Activated T-cell treated with anti-CD3 and anti-CD28 coated beads, Interleukin-2, amount 50 U/mL, for 4 hours (primary cell): ENCODE measurements around the gene IDH3B. TPM values are rescaled to one million over a fixed set of nuclear protein-coding genes. Genes with fewer than 3 reads are reported as not detected.

Source experiments
- ATAC-seq, 2 donors: fragments of 200-7000 bp; cut with Tn5 transposase; one replicate each; pipeline ENCODE4 v1.10.0; 2021
- DNase-seq: peaks from one replicate; pipeline ENCODE4 v3.0.0-alpha.2; 2020
- H3K27me3 Mint-ChIP-seq: one replicate; pipeline ENCODE4 v1.8.0; 2021; ENCODE audit warnings: low read depth, mixed read lengths
- H3K36me3 Mint-ChIP-seq: one replicate; pipeline ENCODE4 v1.8.0; 2022; ENCODE audit warnings: mixed read lengths; ENCODE audit not compliant: insufficient read depth
- H3K4me1 Mint-ChIP-seq: one replicate; pipeline ENCODE4 v1.8.0; 2021; ENCODE audit warnings: low read depth, mixed read lengths
- H3K4me3 Mint-ChIP-seq: one replicate; pipeline ENCODE4 v1.8.0; 2021; ENCODE audit warnings: mild to moderate bottlenecking, moderate library complexity, mixed read lengths
- H3K9me3 Mint-ChIP-seq: one replicate; pipeline ENCODE4 v1.8.0; 2021; ENCODE audit warnings: mixed read lengths
- total RNA-seq, 3 donors: library from RNA; stranded (reverse); gene quantifications; one replicate each; pipeline ENCODE4 v1.2.1, GENCODE V29; 2021

The IDH3B gene
- total RNA-seq, 3 donors from 2014 or later = 150 to 160 (median 158) TPM

DNA sequence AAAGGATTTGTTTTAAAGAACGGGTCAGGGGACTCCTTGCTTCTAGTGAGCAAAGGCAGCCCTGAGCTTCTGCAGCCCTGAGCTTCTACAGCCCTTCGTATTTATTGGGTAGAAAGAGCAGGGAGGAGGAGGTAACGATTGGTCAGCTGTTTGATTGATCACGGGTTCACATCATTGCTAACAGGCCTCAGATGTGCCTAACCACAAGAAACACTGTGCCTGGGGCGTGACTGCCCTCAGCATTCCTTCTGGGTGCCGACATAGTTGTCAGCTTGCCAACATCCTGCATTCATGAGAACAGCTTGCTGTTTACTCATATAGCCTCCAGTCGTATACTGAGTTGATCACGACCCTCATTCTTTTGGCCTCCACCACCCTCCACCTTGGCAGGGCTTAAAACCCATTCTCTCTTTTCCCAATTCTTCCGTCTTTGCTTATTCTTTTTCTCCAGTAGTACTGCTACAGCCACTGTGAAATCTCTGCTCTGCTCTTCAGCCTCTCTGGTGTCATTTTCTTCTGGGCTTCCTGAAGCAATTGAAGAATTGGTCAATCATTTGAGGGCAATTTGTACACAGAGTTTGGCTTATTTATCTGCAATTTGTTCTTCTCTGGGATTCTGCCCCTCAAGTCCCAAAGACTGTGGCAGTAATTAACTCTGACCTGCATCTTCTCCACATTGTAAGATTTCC, 37.0 kb downstream of the IDH3B start:
- H3K9me3 Mint-ChIP-seq = peaks cover 33% of the 10 kb centered on the region
- no peak overlapping the region for H3K4me3 Mint-ChIP-seq
- DNase-seq (no peak), ATAC-seq (no peak)
- no peaks in the 10 kb centered on the region for H3K4me1 Mint-ChIP-seq
- peaks cover 1% of the 10 kb centered on the region for H3K36me3 Mint-ChIP-seq
- peaks cover 21% of the 10 kb centered on the region for H3K27me3 Mint-ChIP-seq

DNA sequence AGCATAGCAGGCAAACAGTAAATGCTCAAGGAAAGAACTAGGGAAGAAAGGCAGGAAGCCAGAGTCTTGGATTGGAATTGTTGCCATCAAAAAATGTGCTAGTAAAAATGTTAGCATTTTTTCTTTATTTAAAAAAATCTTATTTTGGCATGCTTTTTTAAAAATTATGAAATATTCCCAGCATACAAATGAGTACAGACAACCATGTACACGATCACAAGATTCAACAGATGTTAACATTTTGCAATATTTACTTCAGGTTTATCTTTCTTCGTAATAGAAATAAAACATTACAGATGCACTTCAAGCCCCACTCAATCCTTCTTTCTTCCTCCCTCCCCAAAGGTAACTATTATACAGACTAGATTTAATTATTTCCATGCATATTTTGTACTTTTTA, 39.0 kb downstream of the IDH3B start:
- Mint-ChIP-seq H3K27me3 (peaks cover 22% of the 10 kb centered on the region), H3K4me1 (no peaks in the 10 kb centered on the region), H3K9me3 (peaks cover 16% of the 10 kb centered on the region), H3K4me3 (no peak overlapping the region), H3K36me3 (no peaks in the 10 kb centered on the region)
- no peak for DNase-seq
- no peak for ATAC-seq

DNA sequence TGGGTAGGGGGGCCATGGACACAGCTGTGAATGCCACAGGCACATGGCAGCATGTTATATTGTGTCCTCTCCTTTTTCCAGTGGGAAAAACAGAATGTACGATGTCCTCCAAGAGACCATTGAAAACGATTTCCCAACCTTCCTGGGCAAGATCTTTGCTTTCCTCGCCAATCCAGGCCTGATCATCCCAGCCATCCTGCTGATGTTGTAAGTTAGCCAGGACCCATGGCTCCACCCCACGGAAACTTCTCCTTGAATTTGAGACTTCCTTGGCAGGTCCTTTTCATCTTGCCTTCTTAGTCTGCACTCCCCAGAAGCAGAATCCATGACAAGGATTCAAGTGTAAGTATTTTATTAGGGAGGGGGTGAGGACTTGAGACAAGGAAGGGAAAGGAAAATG, 39.8 kb downstream of the IDH3B start:
- Mint-ChIP-seq H3K27me3 (peaks cover 30% of the 10 kb centered on the region), H3K4me3 (no peak overlapping the region), H3K4me1 (no peaks in the 10 kb centered on the region), H3K36me3 (no peaks in the 10 kb centered on the region), H3K9me3 (peaks cover 13% of the 10 kb centered on the region)
- ATAC-seq = no peak
- no peak for DNase-seq

DNA sequence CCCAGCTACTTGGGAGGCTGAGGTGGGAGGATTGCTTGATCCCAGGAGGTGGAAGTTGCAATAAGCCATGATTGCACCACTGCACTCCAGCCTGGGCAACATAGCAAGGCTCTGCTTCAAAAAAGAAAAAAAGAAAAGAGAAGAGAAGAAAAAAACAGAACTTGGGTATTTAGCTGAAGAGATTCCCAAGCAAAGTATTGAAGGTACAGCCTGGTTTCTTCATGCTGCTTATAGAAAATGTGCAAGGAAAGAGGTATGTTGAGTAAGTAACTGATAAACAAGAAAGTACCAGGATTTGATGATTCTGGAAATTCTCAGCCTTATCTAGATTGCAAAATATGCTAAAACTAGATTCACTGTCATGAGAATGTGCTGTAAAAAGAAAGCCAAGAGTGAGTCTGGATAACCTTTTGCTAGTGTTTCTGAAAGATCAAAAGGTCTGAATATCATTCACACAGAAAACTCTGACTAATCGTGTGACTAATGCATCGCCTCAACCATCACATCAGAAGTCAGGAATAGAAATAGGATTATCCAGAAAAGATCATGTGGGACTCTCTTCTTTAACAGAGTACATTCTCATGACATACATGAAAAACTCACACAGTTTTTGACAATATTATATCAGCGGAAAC, 43.9 kb downstream of the IDH3B start:
- peaks cover 35% of the 10 kb centered on the region for H3K27me3 Mint-ChIP-seq
- DNase-seq (no peak), ATAC-seq (no peak)
- H3K4me1 Mint-ChIP-seq = no peaks in the 10 kb centered on the region
- H3K4me3 Mint-ChIP-seq = no peak overlapping the region
- H3K9me3 Mint-ChIP-seq = no peaks in the 10 kb centered on the region
- H3K36me3 Mint-ChIP-seq = no peaks in the 10 kb centered on the region

DNA sequence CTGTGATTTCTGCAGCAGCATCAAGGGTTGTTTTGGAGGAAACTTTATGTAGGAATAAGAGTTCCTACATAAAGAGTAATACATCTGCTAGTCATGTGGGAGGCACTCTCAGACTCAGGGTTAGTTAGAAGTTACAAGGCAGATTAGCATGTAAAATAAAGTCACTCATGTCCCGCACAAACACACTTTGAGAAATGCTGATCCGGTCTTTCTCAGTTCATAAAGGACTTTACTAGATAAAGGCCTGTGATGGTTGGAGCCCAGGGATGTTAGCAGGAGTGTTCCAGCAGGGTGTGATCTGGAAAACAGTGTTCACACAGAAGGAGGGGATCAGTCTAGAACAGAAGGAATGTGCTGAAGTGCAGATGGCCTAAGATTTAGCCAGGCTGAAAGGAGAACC, 44.7 kb downstream of the IDH3B start:
- Mint-ChIP-seq H3K4me1 (no peaks in the 10 kb centered on the region), H3K9me3 (no peaks in the 10 kb centered on the region), H3K27me3 (peaks cover 35% of the 10 kb centered on the region), H3K4me3 (no peak overlapping the region), H3K36me3 (no peaks in the 10 kb centered on the region)
- no peak for DNase-seq
- ATAC-seq = no peak

DNA sequence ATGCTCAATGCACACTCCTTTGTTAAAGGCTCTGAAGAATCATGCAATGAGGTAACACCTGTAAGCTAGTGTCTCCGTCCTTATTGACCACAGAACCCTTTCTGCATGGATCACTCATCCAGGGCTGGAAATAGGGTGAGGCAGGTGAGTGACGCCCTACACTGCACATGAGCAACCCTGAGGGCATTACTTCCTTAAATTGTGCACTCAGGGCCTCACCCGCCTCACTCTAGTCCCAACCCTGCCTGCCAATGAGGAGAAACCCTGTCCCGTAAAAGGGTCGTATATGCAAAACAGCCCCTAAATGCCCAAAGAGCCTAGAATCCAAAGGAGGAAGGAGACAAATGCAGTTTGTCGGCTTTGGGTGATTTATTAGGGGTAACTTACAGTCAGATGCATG, 45.2 kb downstream of the IDH3B start:
- Mint-ChIP-seq H3K4me1 (no peaks in the 10 kb centered on the region), H3K9me3 (no peaks in the 10 kb centered on the region), H3K36me3 (no peaks in the 10 kb centered on the region), H3K27me3 (peaks cover 35% of the 10 kb centered on the region), H3K4me3 (no peak overlapping the region)
- no peak for DNase-seq
- ATAC-seq = no peak

DNA sequence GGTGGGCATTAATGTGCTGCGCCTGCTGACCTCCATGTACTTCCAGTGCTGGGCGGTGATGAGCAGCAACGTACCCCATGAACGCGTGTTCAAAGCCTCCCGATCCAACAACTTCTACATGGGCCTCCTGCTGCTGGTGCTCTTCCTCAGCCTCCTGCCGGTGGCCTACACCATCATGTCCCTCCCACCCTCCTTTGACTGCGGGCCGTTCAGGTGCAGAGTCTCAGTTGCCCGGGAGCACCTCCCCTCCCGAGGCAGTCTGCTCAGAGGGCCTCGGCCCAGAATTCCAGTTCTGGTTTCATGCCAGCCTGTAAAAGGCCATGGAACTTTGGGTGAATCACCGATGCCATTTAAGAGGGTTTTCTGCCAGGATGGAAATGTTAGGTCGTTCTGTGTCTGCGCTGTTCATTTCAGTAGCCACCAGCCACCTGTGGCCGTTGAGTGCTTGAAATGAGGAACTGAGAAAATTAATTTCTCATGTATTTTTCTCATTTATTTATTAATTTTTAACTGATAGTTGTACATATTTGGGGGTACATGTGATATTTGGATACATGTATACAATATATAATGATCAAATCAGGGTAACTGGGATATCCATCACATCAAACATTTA, 46.8 kb downstream of the IDH3B start:
- H3K27me3 Mint-ChIP-seq = peaks cover 30% of the 10 kb centered on the region
- no peak overlapping the region for H3K4me3 Mint-ChIP-seq
- DNase-seq = no peak
- no peaks in the 10 kb centered on the region for H3K9me3 Mint-ChIP-seq
- H3K4me1 Mint-ChIP-seq = no peaks in the 10 kb centered on the region
- H3K36me3 Mint-ChIP-seq = no peaks in the 10 kb centered on the region
- ATAC-seq = no peak

DNA sequence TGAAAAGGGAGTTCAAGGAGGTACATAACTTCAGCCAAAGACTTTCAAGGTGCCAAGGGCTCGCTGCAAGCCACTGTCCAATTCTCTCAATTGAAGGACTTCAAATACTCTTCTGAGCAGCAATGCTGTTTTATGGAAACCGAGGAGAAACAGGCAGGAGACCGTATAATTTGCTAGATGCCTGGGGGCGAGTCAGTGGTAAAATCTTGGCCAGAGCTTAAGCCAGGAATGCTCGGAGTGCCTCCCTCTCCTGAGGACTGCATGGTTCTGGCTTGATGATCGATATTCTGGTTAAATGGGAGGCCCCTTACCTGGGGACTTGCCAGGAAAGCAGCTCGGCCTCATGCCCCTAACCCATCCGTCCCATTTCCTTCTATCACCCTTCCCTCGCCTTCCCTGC, 47.4 kb downstream of the IDH3B start:
- Mint-ChIP-seq H3K9me3 (no peaks in the 10 kb centered on the region), H3K4me3 (no peak overlapping the region), H3K27me3 (peaks cover 32% of the 10 kb centered on the region), H3K36me3 (no peaks in the 10 kb centered on the region), H3K4me1 (no peaks in the 10 kb centered on the region)
- DNase-seq = no peak
- no peak for ATAC-seq

DNA sequence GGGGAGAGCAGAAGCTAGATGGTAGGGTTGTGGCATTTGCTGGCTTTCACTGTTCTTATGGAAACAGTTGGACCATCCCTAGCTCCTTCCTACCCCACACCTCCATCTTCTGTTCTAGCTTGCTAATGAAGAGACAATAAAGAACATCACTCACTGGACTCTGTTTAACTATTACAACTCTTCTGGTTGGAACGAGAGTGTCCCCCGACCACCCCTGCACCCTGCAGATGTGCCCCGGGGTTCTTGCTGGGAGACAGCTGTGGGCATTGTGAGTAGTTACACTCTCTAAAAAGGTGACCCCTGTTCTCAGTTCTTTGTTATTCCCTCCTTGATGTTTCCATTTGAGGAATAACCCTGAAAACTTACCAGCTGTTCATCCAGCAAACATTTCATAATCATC, 51.9 kb downstream of the IDH3B start:
- peaks cover 30% of the 10 kb centered on the region for H3K27me3 Mint-ChIP-seq
- no peak overlapping the region for H3K4me3 Mint-ChIP-seq
- H3K4me1 Mint-ChIP-seq = no peaks in the 10 kb centered on the region

DNA sequence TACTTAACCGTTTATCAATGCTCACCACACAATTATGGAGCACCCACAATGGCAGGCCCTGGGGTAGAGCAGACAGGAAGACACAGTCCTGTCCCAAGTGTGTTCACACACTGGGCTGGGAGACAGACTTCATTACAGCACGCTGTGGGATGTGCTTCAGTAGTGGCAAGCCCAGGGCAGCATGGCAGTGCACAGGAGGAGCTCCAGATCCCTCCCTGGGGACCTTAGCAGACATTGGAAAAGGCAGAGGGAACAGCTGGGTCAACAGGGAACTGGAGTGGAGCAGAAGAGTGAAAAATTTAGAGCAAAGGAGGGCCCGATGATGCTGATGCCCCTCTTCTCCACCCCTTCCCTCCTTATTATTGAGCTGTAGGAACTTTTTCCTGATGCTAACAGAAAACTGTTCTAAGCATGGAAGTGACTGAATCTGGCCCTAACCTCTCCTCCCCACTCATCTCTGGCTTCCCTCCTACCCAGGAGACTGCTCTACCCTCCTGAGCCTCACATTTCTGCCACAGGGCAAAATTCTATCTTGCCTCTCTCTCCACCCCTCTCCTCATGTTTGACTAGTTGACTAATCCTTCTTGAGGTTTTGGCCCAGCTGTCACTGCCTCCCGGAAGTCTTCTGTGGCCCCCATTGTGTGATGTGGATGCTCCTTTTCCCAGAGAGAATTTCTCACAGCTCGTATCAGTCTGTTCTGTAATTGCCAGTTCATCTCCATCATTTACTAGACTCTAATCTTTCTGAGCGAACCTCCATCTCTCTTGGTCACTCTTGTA, 52.9 kb downstream of the IDH3B start:
- Mint-ChIP-seq H3K9me3 (peaks cover 7% of the 10 kb centered on the region), H3K36me3 (no peaks in the 10 kb centered on the region), H3K4me3 (no peak overlapping the region), H3K27me3 (peaks cover 27% of the 10 kb centered on the region), H3K4me1 (no peaks in the 10 kb centered on the region)
- DNase-seq = no peak
- ATAC-seq = no peak

More for the DNA sequence above, 51.9 kb downstream of the IDH3B start:
- DNase-seq (no peak), ATAC-seq (no peak)
- no peaks in the 10 kb centered on the region for H3K36me3 Mint-ChIP-seq
- peaks cover 5% of the 10 kb centered on the region for H3K9me3 Mint-ChIP-seq

DNA sequence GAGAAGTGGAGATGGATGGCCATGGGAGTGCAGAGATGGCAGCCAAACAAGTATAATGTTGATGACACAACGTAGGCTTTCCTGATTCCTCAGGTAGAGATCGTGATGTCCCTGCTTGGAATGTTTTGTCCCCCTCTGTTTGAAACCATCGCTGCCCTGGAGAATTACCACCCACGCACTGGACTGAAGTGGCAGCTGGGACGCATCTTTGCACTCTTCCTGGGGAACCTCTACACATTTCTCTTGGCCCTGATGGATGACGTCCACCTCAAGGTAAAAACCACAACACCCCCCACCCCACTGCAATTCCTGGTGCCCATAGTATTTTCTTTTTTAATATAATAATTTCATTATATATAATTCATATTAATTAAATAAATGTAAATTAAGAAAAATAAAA, 53.7 kb downstream of the IDH3B start:
- no peak for ATAC-seq
- DNase-seq = no peak
- no peak overlapping the region for H3K4me3 Mint-ChIP-seq
- no peaks in the 10 kb centered on the region for H3K4me1 Mint-ChIP-seq
- H3K36me3 Mint-ChIP-seq = no peaks in the 10 kb centered on the region
- H3K9me3 Mint-ChIP-seq = peaks cover 7% of the 10 kb centered on the region
- peaks cover 24% of the 10 kb centered on the region for H3K27me3 Mint-ChIP-seq

Other genes with a start within 250 kb of the IDH3B start
- gene SNRPB, start 193.4 kb downstream of the IDH3B start, total RNA-seq = 100 to 1,000 TPM; 613 to 744 (median 635) TPM
- 10 to 100 TPM; 10.4 to 13.7 (median 11.9) TPM for gene ZNF343, start 155.3 kb downstream of the IDH3B start, total RNA-seq
- not detected for gene TMC2, start 127.6 kb downstream of the IDH3B start, total RNA-seq
- 1,000 to 10,000 TPM; 1,094 to 1,238 (median 1,145) TPM for gene NOP56, start 11.6 kb downstream of the IDH3B start, total RNA-seq
- gene EBF4, start 28.6 kb upstream of the IDH3B start, total RNA-seq = 1 to 10 TPM in 1 of 3 donors, under 1 TPM in 2; 0.33 to 1.1 (median 0.76) TPM
- 1 to 10 TPM in 1 of 3 donors, under 1 TPM in 2; 0.95 to 3.8 (median 0.98) TPM for gene CPXM1, start 136.4 kb upstream of the IDH3B start, total RNA-seq
- gene C20orf141, start 150.8 kb upstream of the IDH3B start, total RNA-seq = not detected
- gene TMEM239, start 152.1 kb upstream of the IDH3B start, total RNA-seq = not detected
- gene PCED1A, start 176.4 kb upstream of the IDH3B start, total RNA-seq = 10 to 100 TPM; 12.1 to 16.8 (median 12.9) TPM
- 10 to 100 TPM; 39.9 to 42.4 (median 41.6) TPM for gene VPS16, start 176.5 kb upstream of the IDH3B start, total RNA-seq
- gene PTPRA, start 209.3 kb upstream of the IDH3B start, total RNA-seq = 10 to 100 TPM; 28.2 to 34.5 (median 32.3) TPM